Measurements from ENCODE around the gene CYP39A1.

Gene CYP39A1

DNA sequence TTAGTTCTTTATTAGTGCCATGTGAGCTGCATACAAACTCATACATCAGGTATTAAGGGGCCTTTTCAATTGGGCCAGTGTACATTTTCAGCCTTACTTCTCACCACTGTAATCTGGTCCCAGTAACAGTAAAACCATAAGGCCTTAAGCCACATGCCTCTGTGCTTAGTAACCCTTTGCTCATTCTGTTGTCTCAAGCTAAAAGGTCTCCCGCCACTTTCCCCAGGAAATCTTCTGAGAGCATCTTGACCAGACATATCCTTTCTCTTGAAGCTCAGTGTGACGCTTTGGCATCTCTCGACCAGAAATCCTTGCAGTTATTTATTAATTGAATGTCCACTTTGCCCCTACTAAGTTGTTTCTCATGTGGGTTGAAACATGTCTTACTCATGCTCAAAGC is 68.0 kb downstream of the CYP39A1 start:
- no peak for DNase-seq

DNA sequence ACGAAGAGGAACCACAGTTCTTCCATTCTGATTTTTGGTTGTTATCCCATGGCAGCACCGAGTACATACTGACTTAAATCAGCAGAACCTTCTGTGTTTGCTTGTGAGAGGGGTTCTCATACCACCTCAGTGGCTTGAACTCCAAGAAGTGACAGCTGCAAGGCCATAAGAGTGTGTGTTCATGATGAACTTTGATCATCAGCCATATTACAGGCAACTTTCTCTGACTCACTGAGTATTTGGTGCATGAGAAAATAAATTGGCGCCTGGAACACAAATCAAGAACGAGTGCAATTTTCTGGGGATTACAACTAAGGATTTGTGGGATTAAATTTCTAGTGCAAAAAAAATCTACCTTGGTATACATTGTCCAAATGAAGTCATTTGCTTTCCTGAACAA is 68.9 kb downstream of the CYP39A1 start:
- DNase-seq, result no peak

DNA sequence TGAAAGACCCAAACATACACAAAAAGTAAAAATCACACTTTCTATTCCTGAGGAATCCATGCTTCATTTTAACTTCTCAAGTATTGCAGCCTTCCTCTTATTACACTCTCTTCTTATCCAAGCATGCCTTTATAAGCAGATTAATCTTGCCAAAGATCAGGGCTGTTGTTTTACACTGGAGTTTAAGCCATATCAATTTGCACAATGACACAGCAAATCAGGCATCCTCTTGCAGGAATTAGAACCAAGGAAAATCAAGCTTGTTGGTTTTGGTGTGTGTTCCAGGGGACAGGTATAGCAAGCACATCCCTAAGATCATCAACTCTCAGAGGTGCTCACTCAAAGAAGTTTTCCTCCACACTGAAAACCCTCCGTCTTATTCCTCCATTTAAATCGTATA is 69.5 kb downstream of the CYP39A1 start:
- DNase-seq, result no peak

DNA sequence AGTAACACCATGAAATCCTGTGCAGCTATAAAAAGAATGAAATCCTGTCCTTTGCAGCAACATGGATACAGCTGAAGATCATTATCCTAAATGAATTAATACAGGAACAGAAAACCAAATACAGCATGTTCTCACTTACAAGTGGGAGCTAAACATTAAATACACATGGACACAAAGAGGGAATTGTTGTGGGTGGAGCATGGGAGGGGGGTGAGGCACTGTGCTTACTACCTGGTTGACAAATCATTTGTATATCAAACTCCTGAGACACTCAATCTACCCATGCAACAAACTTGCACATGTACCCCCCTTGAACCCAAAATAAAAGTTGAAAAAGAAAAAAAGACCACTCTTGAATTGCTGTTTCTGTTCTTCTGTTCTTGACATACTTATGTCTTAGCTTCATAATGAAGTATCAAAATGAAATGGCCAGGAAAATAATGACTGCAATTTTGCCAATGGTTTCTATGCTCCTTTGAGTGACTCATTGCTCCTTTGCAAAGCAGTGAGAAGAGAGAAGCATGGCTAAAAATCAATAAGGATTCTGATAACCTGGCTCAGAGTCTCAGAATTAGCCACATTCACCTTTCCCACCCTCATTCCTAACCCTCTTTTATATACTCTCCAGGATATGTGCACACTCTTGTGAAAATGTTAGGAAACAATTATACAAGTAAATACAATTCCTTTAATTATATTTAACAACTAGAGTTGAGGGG is 71.0 kb downstream of the CYP39A1 start:
- no peak for DNase-seq

DNA sequence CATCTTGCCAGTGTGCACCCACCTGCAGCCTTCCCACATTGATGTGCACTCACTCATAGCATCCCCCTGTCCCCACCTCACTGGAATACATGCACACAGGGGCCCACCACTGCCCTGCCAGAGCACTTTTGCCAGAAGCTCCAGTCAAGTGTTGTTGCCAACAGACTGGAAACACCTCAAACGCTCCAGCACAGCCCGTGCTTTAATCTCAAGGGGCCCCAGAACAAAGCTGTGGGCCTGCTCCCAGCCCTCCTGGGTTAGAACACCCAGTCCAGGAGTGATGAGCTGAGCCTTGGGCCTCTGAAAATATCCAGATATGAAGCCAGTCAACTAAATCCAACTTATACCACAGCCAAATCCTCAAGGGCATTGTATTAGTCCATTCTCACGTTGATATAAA is 77.1 kb downstream of the CYP39A1 start:
- no peak for DNase-seq

DNA sequence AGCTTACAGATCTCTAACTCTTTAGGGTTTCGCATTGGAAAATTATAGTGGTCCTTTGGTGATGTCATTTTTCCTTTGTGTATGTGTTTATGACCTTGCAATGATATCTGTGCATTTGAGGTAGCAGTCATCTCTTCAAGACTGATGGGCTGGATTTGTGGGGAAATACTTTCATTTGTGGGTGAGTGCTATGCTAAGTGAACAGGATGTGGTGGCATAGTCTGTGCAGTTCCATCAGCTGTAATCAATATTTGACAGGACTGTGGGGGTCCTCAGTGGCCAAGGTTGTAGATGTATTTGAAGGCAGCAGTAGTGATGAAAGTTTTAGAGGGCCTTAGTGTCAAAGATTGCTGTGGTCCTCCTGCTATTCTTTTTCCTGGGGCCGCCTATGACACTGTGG is 79.5 kb downstream of the CYP39A1 start:
- DNase-seq, result no peak

DNA sequence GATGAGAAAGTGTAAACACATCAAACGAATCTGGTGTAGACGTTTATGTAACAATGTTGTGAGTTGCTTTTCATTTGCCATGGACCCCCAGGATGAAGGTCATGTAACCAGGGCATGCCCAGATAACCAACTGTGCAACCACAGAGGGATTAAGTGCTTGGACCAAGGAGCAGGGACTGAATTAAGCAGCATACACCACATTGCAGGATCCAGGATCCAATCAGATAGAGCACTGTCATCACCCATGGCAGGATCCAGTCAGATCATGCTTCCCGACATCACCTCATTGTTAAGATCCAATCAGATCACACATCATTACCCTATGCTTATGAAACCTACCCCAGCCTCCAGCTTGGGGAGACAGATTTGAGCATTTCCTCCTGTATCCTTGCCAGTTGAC is 87.1 kb downstream of the CYP39A1 start:
- DNase-seq, result no peak

DNA sequence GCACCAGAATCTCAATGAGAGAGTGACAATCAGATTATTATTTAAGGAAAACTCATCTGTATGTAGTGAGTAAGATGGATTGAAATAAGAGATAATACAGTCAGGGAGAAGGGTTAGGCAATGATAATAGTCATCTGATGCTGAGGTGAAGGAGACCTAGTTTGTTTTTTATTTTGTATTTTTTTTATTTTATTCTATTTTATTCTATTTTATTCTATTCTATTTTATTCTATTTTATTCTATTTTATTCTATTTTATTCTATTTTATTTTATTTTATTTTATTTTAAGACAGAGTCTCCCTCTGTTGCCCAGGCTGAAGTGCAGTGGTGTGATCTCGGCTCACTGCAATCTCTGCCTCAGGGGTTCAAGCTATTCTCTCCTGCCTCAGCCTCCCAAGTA is 88.7 kb downstream of the CYP39A1 start:
- DNase-seq, result no peak

DNA sequence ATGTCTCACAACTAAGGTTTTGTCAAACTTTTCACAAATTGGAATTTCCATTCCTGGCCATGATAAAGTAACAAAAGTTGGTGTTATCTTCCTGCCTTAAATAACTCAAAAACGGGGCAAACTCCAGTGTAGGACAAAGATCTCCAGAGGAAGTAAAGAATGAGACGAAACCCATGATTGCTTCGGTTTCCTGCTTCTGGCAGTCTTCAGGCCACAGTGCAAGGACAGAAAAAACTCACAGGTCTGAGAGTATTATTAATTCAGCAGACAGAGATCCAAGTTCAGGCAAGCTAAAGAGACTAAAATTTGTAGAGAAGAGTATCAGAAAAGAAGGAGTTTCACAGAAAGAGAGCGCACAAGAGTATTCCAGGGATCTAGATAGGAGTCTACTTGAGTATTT is 96.6 kb downstream of the CYP39A1 start:
- no peak for DNase-seq

DNA sequence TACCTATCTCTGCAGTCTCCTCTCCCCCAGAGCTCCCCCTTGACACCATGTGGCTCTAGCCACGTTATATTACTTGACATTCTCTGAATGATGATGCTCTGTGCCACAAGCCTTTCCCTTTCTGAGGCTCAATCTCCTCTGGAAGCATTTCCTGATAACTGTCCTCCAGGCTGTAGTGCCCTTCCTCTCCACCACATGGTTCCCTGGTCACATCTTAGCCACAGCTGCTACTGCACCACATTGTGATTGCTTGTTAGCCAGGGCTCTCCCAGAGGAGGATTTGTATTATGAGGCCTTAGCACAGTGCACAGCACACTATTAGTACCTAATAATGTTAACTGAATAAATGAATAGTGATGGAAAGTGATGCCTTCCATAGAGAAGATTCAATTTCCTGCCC is 97.5 kb downstream of the CYP39A1 start:
- DNase-seq, result no peak

DNA sequence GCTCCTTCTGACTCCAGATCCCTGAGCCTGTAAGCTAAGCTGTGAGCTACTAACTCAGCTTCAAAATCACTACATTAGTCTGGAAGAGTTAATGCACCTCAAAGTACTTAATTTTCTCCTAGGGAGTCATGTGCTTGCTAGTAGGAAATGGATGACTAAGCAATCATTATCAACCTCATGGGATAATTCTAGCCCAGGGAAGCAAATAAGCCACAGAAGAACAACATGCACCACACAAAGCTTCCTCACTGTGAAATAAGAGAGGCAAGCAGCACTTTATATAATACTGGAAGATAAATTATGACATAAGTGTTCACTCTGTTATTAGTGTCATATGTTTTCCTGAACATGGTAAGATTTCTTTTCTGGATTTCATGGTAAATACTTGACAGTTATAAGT is 103.5 kb downstream of the CYP39A1 start:
- DNase-seq, result no peak

DNA sequence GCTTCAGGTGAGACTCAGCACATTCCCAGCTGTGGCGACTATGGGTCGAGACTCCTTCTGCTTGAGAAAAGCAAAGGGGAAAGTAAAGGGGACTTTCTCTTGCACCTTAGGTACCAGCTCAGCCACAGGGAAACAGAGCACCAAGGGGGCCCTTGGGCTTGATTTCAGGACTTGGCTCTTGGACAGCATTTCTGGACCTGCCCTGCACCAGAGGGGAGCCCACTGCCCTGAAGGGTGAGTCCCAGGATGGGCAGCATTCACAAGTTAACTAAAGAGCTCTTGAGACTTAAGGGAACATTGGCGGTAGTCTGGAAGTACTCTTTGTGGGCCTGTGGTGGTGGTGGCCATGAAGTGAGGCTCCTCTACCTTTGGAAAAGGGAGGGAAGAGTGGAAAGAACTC is 111.1 kb downstream of the CYP39A1 start:
- no peak for DNase-seq

DNA sequence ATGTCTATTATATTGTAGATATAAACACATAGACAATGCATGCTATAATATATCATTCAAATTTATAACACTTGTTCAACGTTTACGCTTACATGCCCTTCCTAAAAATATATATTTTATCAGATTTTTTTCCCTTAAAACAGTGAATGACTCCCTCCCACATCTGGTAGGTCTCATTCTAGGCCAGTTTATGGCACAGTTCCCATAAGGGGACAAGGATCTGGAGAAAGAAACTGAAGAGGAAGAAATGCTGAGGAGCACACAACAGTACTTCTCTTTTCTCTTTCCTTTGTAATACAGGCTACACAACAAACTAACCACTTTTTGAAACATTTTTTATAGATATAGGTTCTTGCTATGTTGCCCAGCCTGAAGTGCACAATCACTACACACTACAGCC is 112.8 kb downstream of the CYP39A1 start:
- DNase-seq, result no peak

DNA sequence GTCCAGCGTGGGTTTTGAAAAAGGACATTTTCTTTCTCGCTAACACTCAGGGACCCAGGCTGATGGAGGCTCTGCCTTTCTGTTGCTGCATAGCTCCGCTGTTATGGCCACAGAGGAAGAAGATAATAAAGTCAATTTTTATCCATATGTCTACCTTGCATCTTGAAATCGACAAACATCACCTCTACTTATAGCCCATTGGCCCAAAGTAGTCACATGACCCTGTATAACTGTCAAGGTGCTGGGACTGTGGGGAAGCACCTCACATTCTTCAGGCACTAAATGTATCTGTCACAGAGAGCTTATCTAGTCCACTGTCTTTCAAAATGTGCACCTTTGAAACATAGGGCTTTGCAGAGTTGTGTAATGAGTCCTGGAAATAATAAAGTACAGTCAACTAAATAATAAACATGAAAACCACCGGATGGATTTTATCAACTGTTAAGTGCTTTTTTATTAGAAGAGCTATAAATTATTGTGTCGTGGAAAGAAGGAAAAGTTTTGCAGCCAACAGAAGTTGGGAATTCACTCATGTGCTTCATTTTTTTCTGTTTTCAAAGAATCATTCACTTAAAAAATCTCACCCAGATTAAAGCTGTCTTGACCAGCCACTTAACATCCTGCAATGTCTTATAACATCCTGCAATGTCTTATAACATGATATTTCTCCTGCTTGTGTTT is 113.7 kb downstream of the CYP39A1 start:
- no peak for DNase-seq

DNA sequence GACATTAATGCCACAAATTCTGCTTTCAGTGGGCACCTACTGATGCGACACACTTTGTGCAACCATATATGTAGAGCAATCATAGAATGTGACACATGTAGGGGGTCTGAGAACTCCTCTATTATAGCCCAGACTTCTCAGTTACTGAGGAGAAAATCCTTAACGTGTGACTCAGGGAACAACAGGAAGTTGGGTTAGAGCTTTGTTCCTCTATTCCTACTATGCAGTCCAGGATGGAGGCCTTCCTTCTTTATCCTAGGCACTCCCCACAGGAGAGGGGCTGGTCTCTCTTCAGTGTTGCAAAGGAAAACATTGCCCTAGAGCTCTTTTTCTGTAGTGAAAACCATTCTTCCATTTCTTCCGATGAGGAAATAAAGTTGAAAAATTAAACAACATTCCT is 121.7 kb downstream of the CYP39A1 start:
- no peak for DNase-seq

DNA sequence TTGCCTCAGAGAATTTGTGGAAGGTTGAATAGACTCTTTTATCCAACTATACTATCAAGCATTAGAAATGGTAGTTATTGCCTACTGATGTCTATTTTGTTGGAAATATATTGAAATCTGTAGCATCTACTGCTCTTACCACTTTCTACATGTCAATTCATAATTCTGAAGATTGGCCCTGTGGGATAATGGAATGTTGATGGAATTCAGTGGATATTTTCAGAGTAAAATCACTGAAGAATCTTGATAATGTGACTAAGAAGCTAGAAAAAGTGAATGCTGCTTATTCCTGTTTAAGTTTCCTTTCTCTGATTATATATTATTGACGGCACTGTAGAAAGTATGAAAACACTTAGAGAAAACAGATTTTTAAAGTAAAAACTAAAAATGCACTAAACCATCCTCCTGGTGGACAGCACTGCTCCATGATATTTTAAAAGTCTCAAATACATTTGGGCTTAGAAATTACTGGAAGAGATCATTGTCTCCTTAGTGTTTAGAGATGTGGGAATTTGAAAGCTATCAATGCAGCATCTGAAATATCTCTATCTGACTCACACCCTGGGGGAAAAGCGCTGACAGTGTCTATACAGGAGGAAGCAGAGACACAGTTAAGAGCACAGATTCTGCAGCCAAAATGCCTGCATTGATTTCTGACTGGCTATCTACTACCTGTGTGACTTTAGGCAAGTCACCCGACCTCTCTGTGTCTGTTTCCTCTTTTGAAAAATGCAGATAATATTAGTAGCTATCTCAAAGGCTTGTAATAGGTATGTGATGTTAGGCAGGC is 123.5 kb downstream of the CYP39A1 start:
- DNase-seq, result no peak

DNA sequence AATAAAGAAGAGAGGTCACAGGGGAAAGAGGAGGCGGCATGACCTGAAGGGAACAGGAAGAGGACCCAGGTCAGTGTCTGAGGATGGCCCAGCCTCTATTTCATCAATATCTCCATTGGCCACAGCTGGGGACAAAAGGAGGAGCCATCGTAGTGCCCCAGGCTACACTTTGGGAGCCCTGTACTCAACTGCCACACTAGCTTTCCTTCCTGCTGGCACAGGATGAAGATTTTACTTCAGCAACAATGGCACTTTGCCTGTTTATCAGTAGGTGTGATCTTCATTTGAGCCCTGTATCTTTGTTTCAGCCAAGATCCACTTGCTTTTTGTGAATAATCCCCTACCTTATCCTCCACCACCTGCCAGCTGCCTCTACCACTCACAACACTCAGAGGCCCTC is 126.0 kb downstream of the CYP39A1 start:
- DNase-seq, result no peak

DNA sequence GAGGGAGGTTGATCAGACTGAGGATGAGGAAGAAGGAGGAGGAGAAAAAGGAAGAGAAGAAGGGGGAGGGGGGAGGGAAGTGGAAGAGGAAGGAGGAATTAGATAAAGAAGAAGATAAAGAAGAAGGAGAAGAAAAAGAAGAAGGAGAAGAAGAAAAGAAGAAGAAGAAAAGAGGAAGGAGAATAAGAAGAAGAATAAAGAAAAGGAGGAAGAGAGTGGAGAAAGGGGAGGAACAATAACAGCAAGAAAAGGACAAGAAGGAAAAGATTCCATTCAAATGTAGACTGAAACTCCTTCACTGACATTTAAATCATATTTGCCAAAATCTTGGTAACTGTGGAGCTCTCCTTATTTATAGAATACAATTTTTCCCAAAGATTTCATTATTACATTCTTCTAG is 127.0 kb downstream of the CYP39A1 start:
- DNase-seq, result no peak

DNA sequence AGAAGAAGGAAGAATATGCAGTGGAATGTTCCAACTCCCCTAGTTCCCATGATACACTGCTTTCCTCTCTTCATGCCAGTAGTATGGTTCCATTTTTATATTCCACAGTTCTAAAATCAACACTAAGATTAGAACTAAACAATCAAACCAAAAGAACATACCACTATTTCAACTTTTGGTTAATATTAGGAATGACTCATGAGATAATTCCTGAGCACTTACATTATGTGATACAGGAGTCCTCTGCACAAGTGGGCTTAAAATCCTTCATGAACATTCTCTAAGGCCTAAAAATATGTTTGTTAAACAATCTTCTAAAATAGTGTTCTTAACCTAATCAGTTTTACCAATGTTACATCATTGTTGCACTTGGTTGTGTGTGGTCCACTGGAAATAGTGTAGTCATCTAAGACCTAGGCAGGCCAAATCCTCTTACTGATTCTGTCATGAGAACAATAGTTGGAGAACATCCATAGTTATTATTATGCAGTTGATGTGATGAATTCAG is 131.1 kb downstream of the CYP39A1 start:
- no peak for DNase-seq

DNA sequence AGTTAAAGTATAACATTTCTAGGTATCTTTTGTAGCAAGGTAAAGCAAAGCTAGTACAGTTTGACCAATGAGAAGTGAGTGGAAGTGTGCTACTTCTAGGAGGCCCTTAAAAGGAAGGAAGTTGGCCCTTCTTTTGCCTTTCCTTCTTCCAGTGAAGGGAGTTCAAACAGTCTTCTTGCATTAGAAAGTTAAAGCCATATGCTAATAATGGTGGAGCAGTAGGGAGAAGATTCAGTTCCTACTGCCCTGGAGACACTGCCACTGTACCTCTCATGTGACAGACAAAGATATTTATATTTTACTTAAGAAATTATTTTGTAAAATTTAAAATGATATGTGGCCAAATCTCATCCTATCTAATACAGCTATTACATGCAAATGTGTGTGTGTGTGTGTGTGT is 135.4 kb downstream of the CYP39A1 start:
- no peak for DNase-seq

DNA sequence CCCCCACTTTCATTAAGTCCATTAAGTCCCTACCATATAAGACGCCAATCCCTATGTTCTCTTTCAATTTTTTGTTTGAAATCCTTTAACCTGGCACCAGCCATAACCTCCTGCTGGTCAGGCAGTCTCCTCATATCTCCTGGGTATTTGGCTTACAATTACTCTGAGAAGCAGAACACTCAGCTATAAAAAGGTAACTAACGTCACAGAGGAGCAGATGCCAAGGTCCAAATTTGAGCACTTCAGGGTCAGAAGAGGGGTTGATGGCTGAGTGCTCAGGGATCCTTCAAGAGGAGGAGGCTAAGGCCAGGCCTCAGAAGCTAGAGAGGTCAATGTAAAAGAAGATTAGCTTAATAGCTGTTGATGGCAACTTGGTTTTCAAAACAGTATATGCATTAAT is 139.1 kb downstream of the CYP39A1 start:
- DNase-seq, result no peak

DNA sequence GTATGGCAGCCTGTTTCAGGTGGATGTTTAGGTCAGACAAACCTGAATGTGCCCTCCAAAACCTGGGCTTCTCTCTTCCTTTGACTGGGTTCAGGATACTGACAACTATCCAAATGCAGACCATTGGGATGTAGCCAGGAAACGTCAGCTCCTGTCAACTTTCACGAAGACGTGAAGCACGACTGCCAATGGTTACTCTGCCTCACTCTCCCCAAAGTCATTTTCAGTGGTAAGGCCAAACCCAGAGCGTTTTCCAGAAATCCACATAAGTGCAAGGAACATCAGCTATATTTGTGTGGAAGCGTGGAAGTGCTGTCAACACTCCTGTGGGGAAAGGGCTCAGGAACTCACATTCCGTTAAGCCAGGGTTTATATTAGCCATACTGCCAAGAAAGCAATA is 141.3 kb downstream of the CYP39A1 start:
- DNase-seq, result no peak

DNA sequence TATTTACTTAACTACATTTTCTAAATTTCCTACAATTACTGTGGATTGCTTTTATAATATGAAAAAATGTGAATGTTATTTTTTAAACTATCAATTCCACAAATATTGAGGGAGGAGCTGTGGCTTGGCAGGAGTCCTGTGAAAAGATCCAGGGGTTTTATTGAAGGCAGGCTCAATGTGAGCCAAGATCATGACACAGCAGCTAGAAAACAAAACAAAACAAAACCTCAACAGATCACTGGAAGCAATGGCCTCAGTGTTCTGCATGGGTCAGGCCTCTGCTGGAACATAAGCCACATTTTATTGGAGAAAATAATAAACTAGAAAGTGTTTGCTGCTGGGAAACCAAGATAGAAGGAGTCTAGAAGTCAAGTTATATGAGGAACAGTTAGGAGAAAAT is 142.0 kb downstream of the CYP39A1 start:
- DNase-seq, result peak; percentile 63

DNA sequence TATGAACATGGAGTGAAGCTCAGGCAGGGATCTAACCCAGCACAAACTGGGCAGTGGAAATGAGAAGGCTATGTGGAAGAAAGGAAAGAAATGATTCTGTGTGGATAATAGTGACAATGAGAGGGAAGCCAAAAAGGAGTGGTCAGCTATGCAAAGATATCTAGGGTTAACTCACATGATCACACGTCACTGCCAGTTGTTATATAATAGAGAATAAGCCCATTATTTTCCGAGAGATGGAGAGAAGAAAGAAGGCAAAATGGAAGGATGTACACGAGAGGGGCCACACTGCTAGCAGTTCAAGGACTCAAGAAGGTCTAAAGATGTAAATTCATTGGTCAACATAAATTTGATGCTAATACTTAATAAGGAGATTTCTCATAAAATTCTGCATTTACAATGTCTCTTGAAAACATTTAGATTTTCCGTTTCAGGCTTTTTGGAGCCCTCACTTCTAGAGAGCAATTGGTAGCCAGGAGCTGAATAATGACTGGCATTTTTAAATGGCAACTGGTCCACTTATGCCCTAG is 142.6 kb downstream of the CYP39A1 start:
- no peak for DNase-seq
